HS-27A (cell line): ENCODE data around the gene DUSP18.
"Not testable (repeated sequence)": the region's sequence is repeated elsewhere in the genome, so short reads cannot be mapped to it uniquely, and the experiment has no call there.

ENCODE experiments used
- DNase-seq: peaks from one replicate; pipeline ENCODE4 v3.0.0-alpha.2; 2012; ENCODE audit warnings: low read depth, missing footprints

The DUSP18 gene

DNA sequence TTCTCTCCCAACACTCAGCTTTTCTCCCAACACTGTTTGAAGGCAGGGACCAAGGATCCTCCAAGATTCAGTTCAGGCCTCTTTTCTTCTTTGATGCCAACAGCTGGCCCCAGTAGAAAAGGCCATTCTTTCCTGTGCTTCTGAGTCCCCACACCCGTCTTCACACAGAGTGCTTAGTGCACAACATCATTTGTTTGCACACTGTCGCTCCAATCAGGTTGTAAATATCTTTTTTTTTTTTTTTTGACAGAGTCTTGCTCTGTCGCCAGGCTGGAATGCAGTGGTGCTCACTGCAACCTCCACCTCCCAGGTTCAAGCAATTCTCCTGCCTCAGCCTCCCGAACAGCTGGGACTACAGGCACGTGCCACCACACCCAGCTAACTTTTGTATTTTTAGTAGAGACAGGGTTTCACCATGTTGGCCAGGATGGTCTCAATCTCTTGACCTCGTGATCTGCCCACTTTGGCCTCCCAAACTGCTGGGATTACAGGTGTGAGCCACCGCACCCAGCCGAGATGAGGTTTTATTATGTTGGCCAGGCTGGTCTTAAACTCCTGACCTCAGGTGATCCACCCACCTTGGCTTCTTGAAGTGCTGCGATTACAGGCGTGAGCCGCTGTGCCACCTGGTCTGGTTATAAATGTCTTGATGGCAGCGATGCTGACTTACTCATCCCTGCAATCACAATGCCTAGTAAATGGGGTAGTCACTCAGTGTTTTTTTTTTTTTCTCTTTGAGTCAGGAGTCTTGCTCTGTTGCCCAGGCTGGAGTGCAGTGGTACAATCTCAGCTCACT is 12.4 kb upstream of the DUSP18 start:
- not testable (repeated sequence) for DNase-seq

DNA sequence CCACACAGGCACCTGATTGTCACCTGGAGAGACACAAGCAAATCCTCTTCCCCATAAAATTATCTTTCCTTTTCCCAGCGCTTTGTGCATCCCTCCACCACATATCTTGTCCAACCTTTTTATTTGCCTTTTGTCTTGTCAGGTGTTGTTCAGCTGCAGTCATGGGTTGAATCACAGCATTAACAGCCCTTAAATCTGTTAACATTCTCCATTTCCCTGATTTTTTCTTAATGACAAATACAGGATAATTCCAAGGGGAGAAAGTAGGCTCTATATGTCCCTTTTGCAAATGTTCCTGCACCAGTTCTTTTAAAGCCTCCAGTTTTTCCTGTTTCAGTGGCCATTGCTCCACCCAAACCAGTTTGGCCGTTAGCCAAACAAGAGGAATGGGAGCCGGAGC is 8.9 kb upstream of the DUSP18 start:
- DNase-seq: not testable (repeated sequence)

DNA sequence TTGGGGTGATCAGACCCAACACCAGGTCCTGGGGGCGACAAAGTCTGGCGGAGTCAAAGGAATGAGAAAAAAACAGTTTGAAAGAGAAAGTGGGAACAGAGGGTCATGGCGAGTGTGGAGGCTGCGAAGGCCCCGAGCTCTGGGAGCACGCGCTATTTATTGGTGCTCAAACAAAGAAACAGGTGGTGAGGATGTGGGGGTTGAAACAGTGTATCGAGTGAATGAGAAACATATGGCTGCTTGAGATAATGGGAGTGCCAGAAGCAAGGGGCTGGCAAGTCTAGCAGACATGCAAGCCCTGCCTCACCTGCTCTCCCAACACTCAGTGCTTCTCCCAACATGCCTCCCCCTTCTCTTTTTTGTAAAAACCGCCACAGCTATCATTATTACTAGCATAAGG is 7.8 kb upstream of the DUSP18 start:
- DNase-seq: no peak

- no peak for DNase-seq
These were observed 6.8 kb upstream of the DUSP18 start for GRCh38 chr22:30674482-30674881.

GRCh38 chr22:30673136-30673535 is 5.5 kb upstream of the DUSP18 start:
- DNase-seq: no peak

DNA sequence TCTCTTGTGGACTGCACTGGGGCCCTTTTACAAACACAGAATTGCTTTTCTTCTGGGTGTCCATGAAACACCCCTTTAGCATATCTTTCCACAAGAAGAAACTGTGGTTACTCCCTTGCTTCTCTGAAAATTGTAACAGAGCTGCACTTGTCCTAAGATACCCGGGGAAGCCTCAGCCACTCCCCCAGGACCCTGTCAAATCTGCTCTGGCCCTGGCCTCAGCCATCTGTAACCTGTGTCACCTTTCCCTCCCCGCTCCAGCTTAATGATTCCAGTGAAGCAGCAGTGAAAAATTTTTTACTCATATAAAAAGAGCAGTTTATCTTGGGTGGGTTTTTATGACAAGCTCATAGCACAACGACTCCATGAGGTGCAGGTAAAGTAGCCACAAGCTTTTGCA is 3.4 kb upstream of the DUSP18 start:
- DNase-seq: no peak

DNA sequence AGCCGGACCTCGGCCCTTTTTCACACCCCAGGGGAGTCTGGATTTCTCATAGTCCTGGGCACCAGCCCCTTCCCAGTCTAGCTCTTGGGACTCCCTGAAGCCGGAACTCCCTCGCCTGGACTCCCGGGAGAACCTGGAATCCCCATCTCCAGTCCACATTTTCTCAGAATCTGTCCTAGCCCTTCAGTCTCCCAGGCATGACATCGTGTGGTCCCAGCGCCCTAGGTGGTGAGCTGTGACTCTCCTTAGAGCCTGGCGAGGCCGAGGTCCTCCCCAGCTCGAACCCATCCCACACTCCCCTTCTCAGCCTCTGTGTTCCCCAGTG is 673 bp upstream of the DUSP18 start:
- DNase-seq: no peak

DNA sequence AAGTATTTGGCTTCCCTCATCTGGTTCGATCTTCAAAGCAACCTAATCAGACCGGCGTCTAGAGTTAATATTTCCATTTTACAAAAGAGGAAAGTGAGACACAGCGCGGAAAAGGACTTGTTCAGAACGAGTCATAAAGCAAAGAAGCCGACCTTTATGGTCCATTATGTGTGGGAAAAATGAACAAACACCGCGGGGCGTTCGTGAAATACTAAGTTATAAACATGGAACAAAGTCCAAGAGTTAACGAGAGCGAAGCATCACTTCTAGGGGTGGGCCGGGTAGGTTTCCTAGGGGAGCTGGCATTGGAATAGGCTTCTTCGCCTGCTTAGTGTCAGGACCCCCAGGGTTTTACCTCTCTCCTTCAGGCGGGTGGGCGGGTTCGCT is 575 bp downstream of the DUSP18 start:
- no peak for DNase-seq

GRCh38 chr22:30665786-30666185 is 1.9 kb downstream of the DUSP18 start:
- no peak for DNase-seq

DNA sequence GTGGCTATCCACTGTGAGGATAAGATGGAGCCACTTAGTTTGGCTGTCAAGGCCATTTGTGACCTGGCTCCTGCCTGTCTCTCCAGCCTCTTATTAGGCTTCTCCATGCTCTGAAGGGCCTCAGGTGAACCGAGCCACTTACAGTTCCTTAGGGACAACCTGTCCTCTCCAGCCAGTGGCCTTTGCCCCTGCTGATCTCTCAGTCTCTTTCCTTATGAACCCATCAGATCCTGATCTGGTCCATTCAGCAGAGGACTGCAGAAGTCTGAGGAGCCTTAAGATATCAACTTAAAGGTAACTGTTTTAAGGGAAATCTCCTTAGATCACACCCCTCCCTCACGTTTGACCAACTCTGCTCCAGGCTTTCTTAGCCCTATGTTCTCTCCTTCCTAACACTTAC is 2.4 kb downstream of the DUSP18 start:
- no peak for DNase-seq

GRCh38 chr22:30664798-30665197 is 2.9 kb downstream of the DUSP18 start:
- no peak for DNase-seq

DNA sequence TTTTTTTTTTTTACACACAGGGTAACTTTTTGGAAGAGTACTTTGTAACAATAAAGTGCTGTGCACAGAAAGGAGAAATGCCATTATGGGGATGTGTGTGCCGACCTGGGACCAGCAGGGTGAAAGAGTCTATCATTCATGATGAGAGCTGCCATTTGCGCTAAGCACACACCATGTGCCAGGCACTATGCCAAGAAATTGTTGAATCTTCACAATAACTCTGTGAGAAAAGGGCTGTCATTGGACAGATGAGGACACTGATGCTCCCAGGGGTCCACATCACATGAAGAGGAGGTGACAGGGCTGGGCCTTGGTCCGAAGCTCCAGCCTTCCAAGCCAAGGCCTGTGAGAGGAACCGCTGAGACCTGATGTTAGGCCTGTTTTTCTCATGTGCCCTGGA is 5.6 kb downstream of the DUSP18 start:
- no peak for DNase-seq

DNA sequence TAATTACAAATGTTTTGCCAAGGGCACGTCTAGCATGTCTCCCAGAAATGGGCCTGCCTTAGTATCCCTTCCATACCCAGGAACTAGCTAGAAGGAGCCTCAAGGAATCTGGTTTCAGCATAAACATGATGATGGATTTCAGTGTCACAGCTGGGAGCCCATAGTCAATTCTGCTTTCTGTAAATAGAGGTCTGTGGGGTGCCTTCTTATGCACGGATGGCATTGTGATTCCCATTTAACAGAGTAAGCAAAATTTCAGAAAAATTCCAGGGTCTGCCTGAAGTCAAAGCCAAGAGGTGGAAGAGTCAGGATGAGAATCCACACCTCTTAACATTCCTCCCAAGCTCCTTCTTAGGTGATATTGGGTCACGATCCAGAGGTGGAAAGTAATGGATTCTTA is 12.1 kb downstream of the DUSP18 start:
- no peak for DNase-seq

DNA sequence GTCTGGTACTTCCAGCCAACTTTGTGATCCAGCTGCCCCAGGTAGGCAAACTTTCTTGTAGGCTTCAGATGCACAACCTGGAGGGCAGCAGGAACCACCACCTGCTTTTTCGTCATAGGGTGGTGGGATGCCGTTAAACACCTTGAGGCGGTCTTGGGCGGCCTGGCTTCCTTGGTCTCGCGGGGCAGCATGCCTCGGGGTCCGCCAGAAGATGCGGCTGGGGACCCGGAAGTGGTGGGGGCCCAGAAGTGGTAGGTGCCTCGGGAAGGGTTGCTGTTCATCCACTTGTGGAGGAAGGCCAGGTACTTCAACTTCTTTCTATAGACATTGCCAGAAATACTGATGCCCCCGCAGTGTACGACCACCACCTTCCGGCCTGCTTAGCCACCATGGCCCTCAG is 13.3 kb downstream of the DUSP18 start:
- no peak for DNase-seq

GRCh38 chr22:30652852-30653251 is 14.8 kb downstream of the DUSP18 start:
- DNase-seq: no peak

- DNase-seq: no peak
These were observed 17.1 kb downstream of the DUSP18 start for GRCh38 chr22:30650508-30651116.

DNA sequence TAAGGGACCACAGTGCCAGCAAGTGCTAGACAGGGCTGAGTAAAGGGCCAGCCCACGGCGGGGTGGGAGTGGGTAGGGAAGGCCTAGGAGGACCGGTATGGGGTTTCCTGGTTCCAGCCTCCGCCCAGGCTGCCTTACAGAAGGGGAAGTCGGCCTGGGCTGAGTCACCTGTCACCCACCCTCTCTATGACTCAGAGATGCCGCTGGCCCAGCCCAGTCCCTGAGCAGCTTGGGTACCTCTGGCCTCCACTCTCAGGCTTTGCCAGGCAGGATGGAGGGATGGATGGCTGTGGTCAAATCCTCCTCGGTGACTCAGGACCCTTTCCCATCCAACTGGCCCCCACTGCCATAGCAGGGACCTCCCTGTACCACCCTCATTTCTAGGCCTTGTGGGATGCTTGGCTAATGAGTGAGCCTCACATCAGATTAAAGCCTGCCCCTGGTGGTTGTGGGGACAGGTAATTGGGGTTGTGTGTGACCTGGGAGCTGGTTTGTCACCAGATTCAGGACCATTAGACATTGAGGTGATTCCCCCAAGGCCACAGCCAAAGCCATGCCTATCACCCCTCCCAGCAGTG is 18.2 kb downstream of the DUSP18 start:
- peak; percentile 77 for DNase-seq

GRCh38 chr22:30648825-30649224 is 18.9 kb downstream of the DUSP18 start:
- DNase-seq: no peak

DNA sequence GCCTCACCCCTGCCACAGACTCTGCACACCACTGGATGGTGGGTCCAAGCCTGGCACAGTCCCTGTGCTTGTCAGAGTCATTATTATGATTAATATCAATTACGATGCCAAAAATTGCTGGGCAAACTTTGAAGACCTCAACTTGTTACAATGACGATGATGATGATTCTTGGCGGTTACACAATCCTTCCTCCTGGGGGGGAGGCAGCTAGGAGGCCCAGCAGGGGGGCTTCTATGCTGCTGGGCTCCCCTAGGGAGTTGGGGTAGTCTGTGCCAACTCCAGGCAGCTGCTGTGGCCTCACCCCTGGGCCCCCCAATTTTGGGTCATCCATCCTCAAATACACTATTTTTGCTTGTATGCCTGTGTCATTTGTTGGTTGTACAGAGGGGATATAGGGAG is 20.1 kb downstream of the DUSP18 start:
- no peak for DNase-seq

DNA sequence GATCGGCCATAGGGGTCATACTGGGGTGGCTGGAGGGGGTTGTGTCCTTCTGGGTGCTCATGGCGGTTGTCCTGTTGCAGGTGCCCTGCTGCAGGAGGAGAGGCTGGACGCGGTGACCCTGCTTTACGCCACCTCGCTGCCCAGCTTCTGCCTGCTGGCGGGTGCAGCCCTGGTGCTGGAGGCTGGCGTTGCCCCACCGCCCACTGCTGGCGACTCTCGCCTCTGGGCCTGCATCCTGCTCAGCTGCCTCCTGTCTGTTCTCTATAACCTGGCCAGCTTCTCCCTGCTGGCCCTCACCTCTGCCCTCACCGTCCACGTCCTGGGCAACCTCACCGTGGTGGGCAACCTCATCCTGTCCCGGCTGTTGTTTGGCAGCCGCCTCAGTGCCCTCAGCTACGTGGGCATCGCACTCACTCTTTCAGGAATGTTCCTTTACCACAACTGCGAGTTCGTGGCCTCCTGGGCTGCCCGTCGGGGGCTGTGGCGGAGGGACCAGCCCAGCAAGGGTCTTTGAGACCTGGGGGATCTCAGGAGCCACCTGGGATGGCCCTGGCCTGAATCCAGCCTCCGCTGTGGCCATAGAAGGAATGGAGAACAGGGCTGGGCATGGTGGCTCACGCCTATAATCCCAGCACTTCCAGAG is 21.0 kb downstream of the DUSP18 start:
- DNase-seq: no peak

GRCh38 chr22:30643055-30643875 is 24.4 kb downstream of the DUSP18 start:
- DNase-seq: no peak

DNA sequence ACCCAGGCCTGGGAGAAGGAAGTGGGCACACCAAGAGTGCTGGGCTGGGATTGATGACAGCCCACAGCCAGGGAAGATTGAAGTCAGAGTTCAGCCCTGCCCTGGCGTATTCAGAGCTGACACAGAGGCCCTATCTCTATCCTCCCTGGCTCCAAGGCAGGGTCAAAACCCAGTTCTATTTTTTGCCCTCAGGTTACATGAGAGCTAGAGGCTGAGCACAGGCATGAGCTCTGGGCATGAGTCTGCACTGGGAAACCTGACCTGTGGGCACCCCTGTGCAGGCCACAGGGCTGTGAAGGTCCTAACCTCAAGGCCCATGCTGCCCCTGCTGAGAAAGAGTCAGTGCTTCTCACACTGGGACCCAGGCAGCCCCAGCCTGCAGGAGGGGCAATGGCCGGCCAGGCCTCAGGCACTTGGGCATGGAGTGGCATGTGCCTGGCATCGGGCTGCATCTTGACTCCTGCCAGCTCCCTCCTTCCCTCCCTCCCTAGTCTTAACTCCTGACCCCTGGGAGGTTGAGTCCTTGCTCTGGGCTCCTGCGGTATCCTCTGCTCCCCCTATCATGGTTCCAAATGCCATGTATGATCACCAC is 26.7 kb downstream of the DUSP18 start:
- DNase-seq: no peak
